ENCODE data around the gene PANX1. TPM values are rescaled to one million over a fixed set of nuclear protein-coding genes. Genes with fewer than 3 reads are reported as not detected.
"Not testable (repeated sequence)": the region's sequence is repeated elsewhere in the genome, so short reads cannot be mapped to it uniquely, and the experiment has no call there.

Gene PANX1
- total RNA-seq, 2 experiments from 2014 or later = 9.8 to 10.7 TPM

- DNase-seq (no peak), ATAC-seq (no peak)
- CTCF ChIA-PET = no interaction called here
- no peak overlapping the region for H3K4me3 Mint-ChIP-seq
- intact Hi-C loops (cut with DNase I, micrococcal nuclease) = no loop called here
- POLR2A ChIA-PET = no interaction called here
- no peaks in the 10 kb centered on the region for H3K36me3 Mint-ChIP-seq (ENCODE audit: low read depth)
- no peaks in the 10 kb centered on the region for H3K9me3 Mint-ChIP-seq (ENCODE audit: low read depth)
- H3K4me1 Mint-ChIP-seq = no peaks in the 10 kb centered on the region
- H3K27me3 Mint-ChIP-seq = peaks cover 21% of the 10 kb centered on the region
- H3K27ac Mint-ChIP-seq = no peak overlapping the region
Measured at GRCh38 chr11:94111660-94112059, 17.0 kb upstream of the PANX1 start.

- DNase-seq (no peak), ATAC-seq (no peak)
- H3K27me3 Mint-ChIP-seq = peaks cover 21% of the 10 kb centered on the region
- H3K36me3 Mint-ChIP-seq (ENCODE audit: low read depth) = no peaks in the 10 kb centered on the region
- POLR2A ChIA-PET = no interaction called here
- no peaks in the 10 kb centered on the region for H3K9me3 Mint-ChIP-seq (ENCODE audit: low read depth)
- intact Hi-C loops (cut with DNase I, micrococcal nuclease) = no loop called here
- no peak overlapping the region for H3K4me3 Mint-ChIP-seq
- CTCF ChIA-PET = no interaction called here
- H3K4me1 Mint-ChIP-seq = no peaks in the 10 kb centered on the region
- H3K27ac Mint-ChIP-seq = no peak overlapping the region
Measured at GRCh38 chr11:94112206-94112953, 16.3 kb upstream of the PANX1 start.

- ChIA-PET POLR2A (no interaction called here), CTCF (no interaction called here)
- intact Hi-C loops (cut with DNase I, micrococcal nuclease) = no loop called here
- DNase-seq (no peak), ATAC-seq (no peak)
- Mint-ChIP-seq H3K27me3 (peaks cover 13% of the 10 kb centered on the region), H3K9me3 (ENCODE audit: low read depth) (no peaks in the 10 kb centered on the region), H3K27ac (no peak overlapping the region), H3K4me3 (no peak overlapping the region), H3K4me1 (no peaks in the 10 kb centered on the region), H3K36me3 (ENCODE audit: low read depth) (no peaks in the 10 kb centered on the region)
Measured at GRCh38 chr11:94117197-94117574, 11.5 kb upstream of the PANX1 start.

- intact Hi-C loops (cut with DNase I, micrococcal nuclease) = no loop called here
- CTCF ChIA-PET = no interaction called here
- ATAC-seq = no peak
Measured at GRCh38 chr11:94117871-94118270, 10.8 kb upstream of the PANX1 start.

GRCh38 chr11:94119676-94120075 is 9.0 kb upstream of the PANX1 start:
- H3K9me3 Mint-ChIP-seq (ENCODE audit: low read depth); H3K36me3 Mint-ChIP-seq (ENCODE audit: low read depth); ATAC-seq; POLR2A ChIA-PET; H3K27me3 Mint-ChIP-seq; DNase-seq; H3K4me1 Mint-ChIP-seq; H3K27ac Mint-ChIP-seq; H3K4me3 Mint-ChIP-seq; CTCF ChIA-PET: not testable (repeated sequence)
- intact Hi-C loops (cut with DNase I, micrococcal nuclease) = loop anchor here in 1 of 2 experiments (10.0 kb wide), 1 partner anchor 965 kb away; the partner anchor contains the start of gene ENDOD1

More at GRCh38 chr11:94117871-94118270, 10.8 kb upstream of the PANX1 start:
- H3K4me1 Mint-ChIP-seq = no peaks in the 10 kb centered on the region
- H3K36me3 Mint-ChIP-seq (ENCODE audit: low read depth) = no peaks in the 10 kb centered on the region
- H3K27ac Mint-ChIP-seq = no peak overlapping the region
- H3K27me3 Mint-ChIP-seq = peaks cover 13% of the 10 kb centered on the region
- POLR2A ChIA-PET = no interaction called here
- no peak for DNase-seq
- H3K9me3 Mint-ChIP-seq (ENCODE audit: low read depth) = no peaks in the 10 kb centered on the region
- no peak overlapping the region for H3K4me3 Mint-ChIP-seq

GRCh38 chr11:94120516-94120915 is 8.1 kb upstream of the PANX1 start:
- CTCF ChIA-PET; H3K36me3 Mint-ChIP-seq (ENCODE audit: low read depth); H3K4me3 Mint-ChIP-seq; ATAC-seq; H3K4me1 Mint-ChIP-seq; H3K9me3 Mint-ChIP-seq (ENCODE audit: low read depth); DNase-seq; POLR2A ChIA-PET; H3K27me3 Mint-ChIP-seq; H3K27ac Mint-ChIP-seq: not testable (repeated sequence)
- intact Hi-C loops (cut with DNase I, micrococcal nuclease) = loop anchor here in 1 of 2 experiments (10.0 kb wide), 1 partner anchor 964 kb away; the partner anchor contains the start of gene ENDOD1

GRCh38 chr11:94120946-94121345 is 7.7 kb upstream of the PANX1 start:
- DNase-seq (no peak), ATAC-seq (no peak)
- H3K9me3 Mint-ChIP-seq (ENCODE audit: low read depth) = peaks cover 1% of the 10 kb centered on the region
- H3K36me3 Mint-ChIP-seq (ENCODE audit: low read depth) = no peaks in the 10 kb centered on the region
- H3K4me3 Mint-ChIP-seq = no peak overlapping the region
- H3K27ac Mint-ChIP-seq = no peak overlapping the region
- intact Hi-C loops (cut with DNase I, micrococcal nuclease) = loop anchor here in 1 of 2 experiments (10.0 kb wide), 1 partner anchor 964 kb away; the partner anchor contains the start of gene ENDOD1
- no peaks in the 10 kb centered on the region for H3K4me1 Mint-ChIP-seq
- ChIA-PET CTCF (no interaction called here), POLR2A (no interaction called here)
- no peaks in the 10 kb centered on the region for H3K27me3 Mint-ChIP-seq

- ChIA-PET POLR2A (no interaction called here), CTCF (no interaction called here)
- Mint-ChIP-seq H3K36me3 (ENCODE audit: low read depth) (no peaks in the 10 kb centered on the region), H3K27ac (no peak overlapping the region), H3K4me3 (no peak overlapping the region), H3K4me1 (peaks cover 13% of the 10 kb centered on the region), H3K9me3 (ENCODE audit: low read depth) (peaks cover 1% of the 10 kb centered on the region), H3K27me3 (no peaks in the 10 kb centered on the region)
- intact Hi-C loops (cut with DNase I, micrococcal nuclease) = loop anchor here (5.0 to 10.0 kb wide), 4 partner anchors 343 to 1107 kb away; partner anchors contain the start of genes ENDOD1 (in 1 of the 2), MED17 (in 1 of the 2), SESN3 (in 1 of the 2) and SLC36A4 (in 1 of the 2)
- peak; percentile 50 for DNase-seq
- ATAC-seq = no peak
Measured at GRCh38 chr11:94125407-94126115, 3.1 kb upstream of the PANX1 start.

- POLR2A ChIA-PET = interaction anchor here (1.6 to 2.1 kb wide), 2 partner anchors 344 to 386 kb away, joined by 8 to 12 read pairs; partner anchors contain the start of genes C11orf54, MED17 and TAF1D
- H3K4me1 Mint-ChIP-seq = peaks cover 13% of the 10 kb centered on the region
- DNase-seq (peak; percentile 13), ATAC-seq (no peak)
- H3K4me3 Mint-ChIP-seq = no peak overlapping the region
- CTCF ChIA-PET = interaction anchor here (1.4 kb wide), 1 partner anchor 23 kb away, joined by 3 read pairs; no protein-coding TSS in a partner anchor
- peak overlapping the region; percentile 90 for H3K27ac Mint-ChIP-seq
- intact Hi-C loops (cut with DNase I, micrococcal nuclease) = loop anchor here (1.0 to 10.0 kb wide), 10 partner anchors 19 to 1661 kb away; partner anchors contain the start of genes ANKRD49 (in 2 of the 2), MRE11 (in 2 of the 2), CEP295 (in 1 of the 2) and ENDOD1 (in 1 of the 2)
- H3K36me3 Mint-ChIP-seq (ENCODE audit: low read depth) = no peaks in the 10 kb centered on the region
- no peaks in the 10 kb centered on the region for H3K27me3 Mint-ChIP-seq
- H3K9me3 Mint-ChIP-seq (ENCODE audit: low read depth) = peaks cover 1% of the 10 kb centered on the region
Measured at GRCh38 chr11:94127638-94128037, 1.0 kb upstream of the PANX1 start.

GRCh38 chr11:94128291-94128745 is 323 bp upstream of the PANX1 start:
- intact Hi-C loops (cut with DNase I, micrococcal nuclease) = loop anchor here (1.0 to 10.0 kb wide), 10 partner anchors 18 to 1660 kb away; partner anchors contain the start of genes ANKRD49 (in 2 of the 2), MRE11 (in 2 of the 2), CEP295 (in 1 of the 2) and ENDOD1 (in 1 of the 2)
- ATAC-seq (peak; percentile 29), DNase-seq (no peak)
- no peaks in the 10 kb centered on the region for H3K36me3 Mint-ChIP-seq (ENCODE audit: low read depth)
- H3K4me1 Mint-ChIP-seq = peaks cover 17% of the 10 kb centered on the region
- H3K27ac Mint-ChIP-seq = peak overlapping the region; percentile 90
- no peak overlapping the region for H3K4me3 Mint-ChIP-seq
- peaks cover 1% of the 10 kb centered on the region for H3K9me3 Mint-ChIP-seq (ENCODE audit: low read depth)
- no peaks in the 10 kb centered on the region for H3K27me3 Mint-ChIP-seq
- ChIA-PET POLR2A (interaction anchor here (1.2 to 2.1 kb wide), 4 partner anchors 24 to 845 kb away, joined by 3 to 12 read pairs (median 6); partner anchors contain the start of genes C11orf54, CWC15, KDM4D and MED17), CTCF (interaction anchor here (0.7 to 1.4 kb wide), 5 partner anchors 14 to 377 kb away, joined by 3 read pairs; no protein-coding TSS in a partner anchor)

Data from activated CD4-positive, alpha-beta T cell treated with anti-CD3 and anti-CD28 coated beads for 36 hours (primary cell).